ENCODE measurements around the gene ADGRV1.
"Not testable (repeated sequence)": the region's sequence is repeated elsewhere in the genome, so short reads cannot be mapped to it uniquely, and the experiment has no call there.

ADGRV1 gene

GRCh38 chr5:90822062-90822461 is 263.5 kb downstream of the ADGRV1 start:
- not testable (repeated sequence) for H3K4me1 ChIP-seq (ENCODE audit: control insufficient read depth in 2 of 2, insufficient read depth in 2 of 2, low read length in 2 of 2); H3K9ac ChIP-seq (ENCODE audit: low read depth in 1 of 2, low read length in 2 of 2); H3K4me3 ChIP-seq (ENCODE audit: low read length in 2 of 2); H3K9me3 ChIP-seq (ENCODE audit: control insufficient read depth in 2 of 2, low read length in 2 of 2); H3K36me3 ChIP-seq (ENCODE audit: control insufficient read depth in 2 of 2, insufficient read depth in 2 of 2, low read length in 2 of 2); H3K27ac ChIP-seq (ENCODE audit: low read depth in 2 of 2, low read length in 2 of 2); H3K27me3 ChIP-seq (ENCODE audit: control insufficient read depth in 2 of 2, insufficient read depth in 2 of 2, low read length in 2 of 2)

- no peaks in the 10 kb centered on the region for H3K27me3 ChIP-seq (ENCODE audit: control insufficient read depth in 2 of 2, insufficient read depth in 2 of 2, low read length in 2 of 2)
- H3K4me3 ChIP-seq (ENCODE audit: low read length in 2 of 2): no peak overlapping the region
Observed at GRCh38 chr5:90824436-90824835, 265.8 kb downstream of the ADGRV1 start.

GRCh38 chr5:90830058-90830457 is 271.5 kb downstream of the ADGRV1 start:
- Histone ChIP-seq H3K9ac (ENCODE audit: low read depth in 1 of 2, low read length in 2 of 2) (no peak overlapping the region), H3K27ac (ENCODE audit: low read depth in 2 of 2, low read length in 2 of 2) (no peak overlapping the region), H3K9me3 (ENCODE audit: control insufficient read depth in 2 of 2, low read length in 2 of 2) (no peaks in the 10 kb centered on the region), H3K36me3 (ENCODE audit: control insufficient read depth in 2 of 2, insufficient read depth in 2 of 2, low read length in 2 of 2) (no peaks in the 10 kb centered on the region), H3K4me3 (ENCODE audit: low read length in 2 of 2) (no peak overlapping the region), H3K27me3 (ENCODE audit: control insufficient read depth in 2 of 2, insufficient read depth in 2 of 2, low read length in 2 of 2) (no peaks in the 10 kb centered on the region), H3K4me1 (ENCODE audit: control insufficient read depth in 2 of 2, insufficient read depth in 2 of 2, low read length in 2 of 2) (peaks cover 0 to 3% of the 10 kb centered on the region in 2 donors)

More at GRCh38 chr5:90824436-90824835, 265.8 kb downstream of the ADGRV1 start:
- Histone ChIP-seq H3K4me1 (ENCODE audit: control insufficient read depth in 2 of 2, insufficient read depth in 2 of 2, low read length in 2 of 2) (peaks cover 0 to under 1% of the 10 kb centered on the region in 2 donors), H3K9me3 (ENCODE audit: control insufficient read depth in 2 of 2, low read length in 2 of 2) (no peaks in the 10 kb centered on the region), H3K9ac (ENCODE audit: low read depth in 1 of 2, low read length in 2 of 2) (no peak overlapping the region), H3K36me3 (ENCODE audit: control insufficient read depth in 2 of 2, insufficient read depth in 2 of 2, low read length in 2 of 2) (no peaks in the 10 kb centered on the region), H3K27ac (ENCODE audit: low read depth in 2 of 2, low read length in 2 of 2) (no peak overlapping the region)

- peaks cover 0 to 3% of the 10 kb centered on the region in 2 donors for H3K4me1 ChIP-seq (ENCODE audit: control insufficient read depth in 2 of 2, insufficient read depth in 2 of 2, low read length in 2 of 2)
- H3K9ac ChIP-seq (ENCODE audit: low read depth in 1 of 2, low read length in 2 of 2): no peak overlapping the region
- H3K27me3 ChIP-seq (ENCODE audit: control insufficient read depth in 2 of 2, insufficient read depth in 2 of 2, low read length in 2 of 2): no peaks in the 10 kb centered on the region
- H3K36me3 ChIP-seq (ENCODE audit: control insufficient read depth in 2 of 2, insufficient read depth in 2 of 2, low read length in 2 of 2): no peaks in the 10 kb centered on the region
- no peaks in the 10 kb centered on the region for H3K9me3 ChIP-seq (ENCODE audit: control insufficient read depth in 2 of 2, low read length in 2 of 2)
- no peak overlapping the region for H3K4me3 ChIP-seq (ENCODE audit: low read length in 2 of 2)
- no peak overlapping the region for H3K27ac ChIP-seq (ENCODE audit: low read depth in 2 of 2, low read length in 2 of 2)
Observed at GRCh38 chr5:90833753-90834152, 275.2 kb downstream of the ADGRV1 start.

- H3K36me3 ChIP-seq (ENCODE audit: control insufficient read depth in 2 of 2, insufficient read depth in 2 of 2, low read length in 2 of 2): no peaks in the 10 kb centered on the region
- peaks cover 0 to under 1% of the 10 kb centered on the region in 2 donors for H3K4me1 ChIP-seq (ENCODE audit: control insufficient read depth in 2 of 2, insufficient read depth in 2 of 2, low read length in 2 of 2)
- H3K27ac ChIP-seq (ENCODE audit: low read depth in 2 of 2, low read length in 2 of 2): no peak overlapping the region
- no peaks in the 10 kb centered on the region for H3K9me3 ChIP-seq (ENCODE audit: control insufficient read depth in 2 of 2, low read length in 2 of 2)
- no peaks in the 10 kb centered on the region for H3K27me3 ChIP-seq (ENCODE audit: control insufficient read depth in 2 of 2, insufficient read depth in 2 of 2, low read length in 2 of 2)
- H3K4me3 ChIP-seq (ENCODE audit: low read length in 2 of 2): no peak overlapping the region
- no peak overlapping the region for H3K9ac ChIP-seq (ENCODE audit: low read depth in 1 of 2, low read length in 2 of 2)
Observed at GRCh38 chr5:90834711-90835110, 276.1 kb downstream of the ADGRV1 start.

- H3K9ac ChIP-seq (ENCODE audit: low read depth in 1 of 2, low read length in 2 of 2): no peak overlapping the region
- no peaks in the 10 kb centered on the region for H3K27me3 ChIP-seq (ENCODE audit: control insufficient read depth in 2 of 2, insufficient read depth in 2 of 2, low read length in 2 of 2)
- H3K4me1 ChIP-seq (ENCODE audit: control insufficient read depth in 2 of 2, insufficient read depth in 2 of 2, low read length in 2 of 2): no peaks in the 10 kb centered on the region
- no peaks in the 10 kb centered on the region for H3K36me3 ChIP-seq (ENCODE audit: control insufficient read depth in 2 of 2, insufficient read depth in 2 of 2, low read length in 2 of 2)
- H3K9me3 ChIP-seq (ENCODE audit: control insufficient read depth in 2 of 2, low read length in 2 of 2): no peaks in the 10 kb centered on the region
- no peak overlapping the region for H3K27ac ChIP-seq (ENCODE audit: low read depth in 2 of 2, low read length in 2 of 2)
- no peak overlapping the region for H3K4me3 ChIP-seq (ENCODE audit: low read length in 2 of 2)
Observed at GRCh38 chr5:90843443-90843842, 284.8 kb downstream of the ADGRV1 start.

GRCh38 chr5:90844931-90845330 is 286.3 kb downstream of the ADGRV1 start:
- Histone ChIP-seq H3K4me3 (ENCODE audit: low read length in 2 of 2) (no peak overlapping the region), H3K9ac (ENCODE audit: low read depth in 1 of 2, low read length in 2 of 2) (no peak overlapping the region), H3K36me3 (ENCODE audit: control insufficient read depth in 2 of 2, insufficient read depth in 2 of 2, low read length in 2 of 2) (no peaks in the 10 kb centered on the region), H3K4me1 (ENCODE audit: control insufficient read depth in 2 of 2, insufficient read depth in 2 of 2, low read length in 2 of 2) (no peaks in the 10 kb centered on the region), H3K27me3 (ENCODE audit: control insufficient read depth in 2 of 2, insufficient read depth in 2 of 2, low read length in 2 of 2) (no peaks in the 10 kb centered on the region), H3K27ac (ENCODE audit: low read depth in 2 of 2, low read length in 2 of 2) (no peak overlapping the region), H3K9me3 (ENCODE audit: control insufficient read depth in 2 of 2, low read length in 2 of 2) (no peaks in the 10 kb centered on the region)

GRCh38 chr5:90845723-90846554 is 287.3 kb downstream of the ADGRV1 start:
- Histone ChIP-seq H3K9me3 (ENCODE audit: control insufficient read depth in 2 of 2, low read length in 2 of 2) (no peaks in the 10 kb centered on the region), H3K4me1 (ENCODE audit: control insufficient read depth in 2 of 2, insufficient read depth in 2 of 2, low read length in 2 of 2) (no peaks in the 10 kb centered on the region), H3K36me3 (ENCODE audit: control insufficient read depth in 2 of 2, insufficient read depth in 2 of 2, low read length in 2 of 2) (no peaks in the 10 kb centered on the region), H3K4me3 (ENCODE audit: low read length in 2 of 2) (no peak overlapping the region), H3K27me3 (ENCODE audit: control insufficient read depth in 2 of 2, insufficient read depth in 2 of 2, low read length in 2 of 2) (no peaks in the 10 kb centered on the region), H3K27ac (ENCODE audit: low read depth in 2 of 2, low read length in 2 of 2) (no peak overlapping the region), H3K9ac (ENCODE audit: low read depth in 1 of 2, low read length in 2 of 2) (no peak overlapping the region)

- H3K36me3 ChIP-seq (ENCODE audit: control insufficient read depth in 2 of 2, insufficient read depth in 2 of 2, low read length in 2 of 2); H3K4me3 ChIP-seq (ENCODE audit: low read length in 2 of 2); H3K4me1 ChIP-seq (ENCODE audit: control insufficient read depth in 2 of 2, insufficient read depth in 2 of 2, low read length in 2 of 2); H3K27me3 ChIP-seq (ENCODE audit: control insufficient read depth in 2 of 2, insufficient read depth in 2 of 2, low read length in 2 of 2); H3K9ac ChIP-seq (ENCODE audit: low read depth in 1 of 2, low read length in 2 of 2); H3K9me3 ChIP-seq (ENCODE audit: control insufficient read depth in 2 of 2, low read length in 2 of 2); H3K27ac ChIP-seq (ENCODE audit: low read depth in 2 of 2, low read length in 2 of 2): not testable (repeated sequence)
Observed at GRCh38 chr5:90847606-90848005, 289.0 kb downstream of the ADGRV1 start.

- H3K27me3 ChIP-seq (ENCODE audit: control insufficient read depth in 2 of 2, insufficient read depth in 2 of 2, low read length in 2 of 2): no peaks in the 10 kb centered on the region
- H3K4me3 ChIP-seq (ENCODE audit: low read length in 2 of 2): no peak overlapping the region
- H3K4me1 ChIP-seq (ENCODE audit: control insufficient read depth in 2 of 2, insufficient read depth in 2 of 2, low read length in 2 of 2): no peaks in the 10 kb centered on the region
- no peaks in the 10 kb centered on the region for H3K36me3 ChIP-seq (ENCODE audit: control insufficient read depth in 2 of 2, insufficient read depth in 2 of 2, low read length in 2 of 2)
- H3K27ac ChIP-seq (ENCODE audit: low read depth in 2 of 2, low read length in 2 of 2): no peak overlapping the region
- H3K9ac ChIP-seq (ENCODE audit: low read depth in 1 of 2, low read length in 2 of 2): no peak overlapping the region
- H3K9me3 ChIP-seq (ENCODE audit: control insufficient read depth in 2 of 2, low read length in 2 of 2): no peaks in the 10 kb centered on the region
Observed at GRCh38 chr5:90849939-90850338, 291.3 kb downstream of the ADGRV1 start.
